HG02678 (cell line): ENCODE measurements around the gene C14orf93.
"Not testable (repeated sequence)": the region's sequence is repeated elsewhere in the genome, so short reads cannot be mapped to it uniquely, and the experiment has no call there.

Source experiments
- ATAC-seq: cut with Tn5 transposase; IDR thresholded peaks from one replicate; pipeline ENCODE4 v1.9.1; 2021; ENCODE audit warnings: mild to moderate bottlenecking, moderate library complexity; ENCODE audit not compliant: unreplicated experiment

Gene C14orf93

DNA sequence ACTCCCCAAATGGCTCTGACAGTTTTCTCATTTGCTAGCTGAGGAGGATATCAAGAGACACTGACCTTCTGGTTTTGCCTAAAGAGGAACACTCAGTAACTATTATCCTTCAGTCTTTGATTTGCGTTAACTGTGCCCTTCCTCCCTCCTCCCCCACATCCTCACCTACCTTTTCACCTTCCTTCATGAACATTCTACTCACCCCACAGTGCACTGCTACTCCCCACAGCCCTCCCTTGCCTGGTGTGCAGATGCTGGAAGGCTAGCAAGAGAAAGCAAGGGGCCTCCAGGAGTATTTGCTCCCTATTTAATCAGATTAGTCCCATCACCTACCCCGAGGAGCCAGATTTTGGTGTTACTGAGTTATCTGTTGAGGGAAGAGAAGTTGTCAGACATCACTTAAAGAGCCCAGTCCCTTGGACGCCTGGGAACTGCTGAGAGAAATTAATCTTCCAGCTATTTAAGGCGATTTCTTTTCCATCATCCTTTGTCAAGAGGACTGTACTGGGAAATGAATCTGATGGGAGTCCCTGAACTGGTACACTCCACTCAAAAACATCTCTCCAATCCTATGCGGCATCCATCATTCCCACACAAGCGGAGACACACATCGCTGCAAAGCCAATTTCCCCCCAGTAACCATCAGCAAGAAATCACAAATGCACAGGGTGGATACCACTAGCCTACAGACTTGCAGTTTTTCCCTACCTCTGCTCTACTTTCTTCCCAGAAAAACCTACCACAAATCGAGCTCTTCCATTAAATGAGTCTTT is 13.3 kb upstream of the C14orf93 start:
- ATAC-seq: no peak

DNA sequence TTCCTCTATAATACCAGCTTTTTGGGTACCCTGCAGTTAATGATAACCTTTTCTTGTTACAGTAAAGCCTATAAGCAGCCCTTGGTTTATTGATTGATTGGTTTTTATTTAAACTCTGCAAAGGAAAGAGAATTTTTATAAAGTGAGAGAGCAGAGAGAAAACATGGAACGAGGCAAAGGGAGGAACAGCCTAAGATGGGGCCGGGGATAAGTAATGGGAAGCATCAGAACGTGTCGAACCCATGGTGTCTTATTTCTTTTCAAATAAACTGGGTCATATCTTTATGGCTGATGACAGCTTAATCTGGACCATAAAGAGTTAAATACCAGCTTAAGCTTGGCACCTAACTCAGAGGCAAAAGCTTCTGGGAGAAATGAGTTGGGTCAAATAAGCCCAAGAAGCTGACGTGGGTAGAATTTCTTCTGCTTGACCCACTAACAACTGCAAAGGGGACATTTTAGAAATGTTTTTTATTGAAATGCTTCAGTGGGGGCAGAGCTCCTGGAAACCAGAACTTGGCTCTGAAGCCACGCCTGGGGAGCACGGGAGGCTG is 12.0 kb upstream of the C14orf93 start:
- ATAC-seq: no peak

DNA sequence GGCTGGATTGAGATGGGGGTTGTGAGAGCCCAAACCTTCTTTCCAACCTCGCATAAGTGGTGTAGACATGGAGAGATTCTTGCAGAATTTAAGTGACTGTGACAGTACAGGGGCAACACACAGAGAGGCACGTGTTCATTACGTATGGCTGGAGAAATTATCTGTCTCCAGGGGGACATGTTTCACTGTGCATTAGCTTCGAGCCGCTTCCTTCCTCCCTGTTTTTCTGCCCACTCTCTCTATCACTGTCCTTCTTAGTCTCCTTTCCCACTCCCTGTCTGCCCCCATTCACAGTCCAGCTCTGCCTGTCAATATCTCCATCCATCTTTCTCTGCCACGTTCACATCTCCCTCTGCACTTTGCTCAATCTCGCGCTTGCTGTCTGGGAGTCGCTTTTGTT is 11.5 kb upstream of the C14orf93 start:
- no peak for ATAC-seq

DNA sequence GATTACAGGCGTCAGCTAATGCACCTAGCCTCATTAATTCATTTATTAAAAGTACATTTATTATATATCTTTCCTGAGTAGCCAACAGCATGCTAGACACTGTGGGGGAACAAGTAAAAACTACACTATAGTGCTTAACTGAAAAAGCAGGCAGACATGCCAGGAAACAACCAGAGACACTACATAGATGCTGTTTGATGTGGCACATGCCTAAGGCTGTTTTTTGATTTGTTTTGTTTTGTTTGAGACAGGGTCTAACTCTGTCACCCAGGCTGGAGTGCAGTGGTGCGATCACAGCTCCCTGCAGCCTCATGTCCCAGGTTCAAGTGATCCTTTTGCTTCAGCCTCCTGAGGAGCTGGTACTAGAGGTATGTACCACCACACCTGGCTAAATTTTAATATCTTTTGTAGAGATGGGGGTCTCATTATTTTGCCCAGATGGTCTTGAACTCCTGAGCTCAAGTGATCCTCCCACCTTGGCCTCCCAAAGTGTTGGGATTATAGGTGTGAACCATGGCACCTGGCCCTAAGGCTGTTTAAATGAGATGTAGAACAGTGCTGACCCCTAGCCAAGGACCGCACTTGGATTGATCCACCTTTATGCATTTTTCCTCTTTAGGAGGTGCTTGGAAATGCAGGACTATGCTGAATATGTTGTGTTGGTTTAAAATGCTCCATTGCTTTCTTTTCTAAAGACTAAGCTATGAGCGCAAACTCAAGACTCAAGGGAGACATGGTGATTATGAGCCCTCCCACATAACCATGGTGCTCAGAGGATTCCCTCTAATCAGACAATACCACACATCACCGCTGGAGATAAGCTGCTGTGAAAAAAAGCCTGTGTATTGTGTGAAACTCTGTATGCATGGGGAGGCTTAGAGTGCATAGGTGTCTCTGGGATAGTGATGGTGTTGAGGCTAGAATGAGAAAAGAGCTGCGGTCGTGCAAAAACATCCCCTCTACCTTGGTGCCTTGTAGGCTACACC is 10.5 kb upstream of the C14orf93 start:
- no peak for ATAC-seq

DNA sequence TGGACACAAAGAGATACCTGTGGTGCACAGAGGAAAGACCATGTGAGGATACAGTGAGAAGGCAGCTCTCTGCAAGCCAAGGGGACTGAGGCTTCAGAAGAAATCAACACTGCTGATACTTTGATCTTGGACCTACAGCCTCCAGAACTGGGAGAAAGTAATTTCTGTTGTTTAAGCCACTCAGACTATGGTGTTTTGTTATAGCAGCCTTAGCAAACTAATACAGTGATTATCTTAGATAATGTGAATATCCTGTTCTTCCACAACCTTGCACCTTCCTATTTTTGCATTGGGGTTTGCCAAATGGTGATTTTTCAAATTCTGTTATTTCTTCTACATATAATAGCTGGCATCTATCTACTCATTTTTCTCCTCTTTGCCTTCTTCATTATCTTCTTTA is 8.2 kb upstream of the C14orf93 start:
- ATAC-seq: no peak

DNA sequence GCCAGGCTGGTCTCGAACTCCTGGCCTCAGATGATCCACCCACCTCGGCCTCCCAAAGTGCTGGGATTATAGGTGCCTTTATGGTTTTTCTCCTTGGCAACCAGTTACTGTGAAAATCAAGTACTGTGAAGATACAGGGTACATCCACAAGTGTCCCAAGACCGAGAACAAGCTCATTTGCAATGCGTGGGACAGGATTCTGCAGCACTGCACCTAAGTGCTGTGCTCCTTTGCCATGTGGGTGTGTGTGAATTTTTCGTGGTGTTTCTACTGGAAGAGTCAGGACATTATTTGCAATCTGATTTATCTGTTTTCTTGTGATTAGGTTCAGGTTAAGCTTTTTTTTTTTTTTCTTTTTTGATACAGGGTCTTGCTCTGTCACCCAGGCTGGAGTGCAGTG is 7.1 kb upstream of the C14orf93 start:
- ATAC-seq: no peak

GRCh38 chr14:23015618-23016017 is 5.7 kb upstream of the C14orf93 start:
- no peak for ATAC-seq

- ATAC-seq: not testable (repeated sequence)
These were observed 3.8 kb upstream of the C14orf93 start for GRCh38 chr14:23013749-23014054.

GRCh38 chr14:23013054-23013748 is 3.3 kb upstream of the C14orf93 start:
- no peak for ATAC-seq

DNA sequence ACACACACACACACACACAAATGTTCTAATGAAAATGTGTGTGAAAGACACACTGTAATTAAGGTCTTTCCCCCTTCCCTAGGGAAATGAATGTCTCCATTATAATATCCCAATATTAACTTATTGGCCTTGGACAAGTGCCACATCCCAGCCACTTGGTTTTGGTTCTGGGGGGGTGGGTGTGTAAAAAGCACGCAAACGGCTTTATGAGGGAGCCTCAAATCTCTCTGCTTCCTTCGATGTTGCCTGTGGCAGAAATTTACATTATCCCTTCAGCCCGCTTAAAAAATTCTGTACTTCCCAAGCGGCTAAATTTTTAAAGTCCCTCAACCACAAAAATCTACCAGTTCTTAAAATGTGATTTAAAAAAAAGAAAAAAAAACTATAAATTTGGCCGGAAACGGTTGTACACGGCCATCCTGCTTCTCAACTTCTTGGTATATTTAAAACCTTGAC is 432 bp downstream of the C14orf93 start:
- no peak for ATAC-seq

- ATAC-seq: no peak
These were observed 1.1 kb downstream of the C14orf93 start for GRCh38 chr14:23008831-23009230.

GRCh38 chr14:23006544-23007419 is 3.2 kb downstream of the C14orf93 start:
- ATAC-seq: peak; percentile 96

- ATAC-seq: no peak
These were observed 3.8 kb downstream of the C14orf93 start for GRCh38 chr14:23006188-23006534.

GRCh38 chr14:23005451-23006187 is 4.3 kb downstream of the C14orf93 start:
- ATAC-seq: no peak

GRCh38 chr14:23004274-23004673 is 5.7 kb downstream of the C14orf93 start:
- not testable (repeated sequence) for ATAC-seq

GRCh38 chr14:23002592-23002991 is 7.4 kb downstream of the C14orf93 start:
- no peak for ATAC-seq

GRCh38 chr14:23000860-23001259 is 9.1 kb downstream of the C14orf93 start:
- ATAC-seq: no peak

- ATAC-seq: no peak
These were observed 11.5 kb downstream of the C14orf93 start for GRCh38 chr14:22998329-22999012.
